NCI-H128 (cell line): Measurements from ENCODE around the gene HCN2.

Experiments
- DNase-seq: peaks from one replicate; lab custom pipeline; 2025; ENCODE audit not compliant: unreplicated experiment; lab: John Stamatoyannopoulos, UW

Gene HCN2

GRCh38 chr19:651114-651818 lies 61.6 kb downstream of the HCN2 start:
- DNase-seq, result no peak

- DNase-seq, result no peak
These were observed 62.3 kb downstream of the HCN2 start for GRCh38 chr19:651991-652390.

- no peak for DNase-seq
These were observed 63.0 kb downstream of the HCN2 start for GRCh38 chr19:652467-653389.

- no peak for DNase-seq
These were observed 63.7 kb downstream of the HCN2 start for GRCh38 chr19:653425-653824.

- DNase-seq, result no peak
These were observed 66.0 kb downstream of the HCN2 start for GRCh38 chr19:655691-656090.

GRCh38 chr19:656751-657559 lies 67.3 kb downstream of the HCN2 start:
- DNase-seq, result no peak

DNA sequence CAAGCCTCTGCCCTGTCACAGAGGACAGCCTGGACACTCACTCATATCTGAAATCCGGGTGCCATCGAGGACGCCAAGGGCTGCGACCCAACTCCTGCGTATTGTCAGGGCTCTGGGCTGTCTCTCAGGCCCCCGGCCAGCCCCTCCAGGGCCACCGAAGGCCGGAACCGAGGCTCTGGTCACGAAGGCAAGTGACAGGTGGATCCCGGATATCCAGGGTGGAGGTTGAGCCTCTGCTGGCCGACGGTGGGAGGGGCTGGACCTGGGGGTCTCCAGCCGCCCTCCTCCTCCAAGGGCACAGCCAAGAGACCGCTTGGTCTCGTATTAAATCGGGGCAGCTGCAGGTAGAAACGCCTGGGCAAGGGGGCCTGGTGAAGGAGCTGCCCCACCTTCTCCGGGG lies 67.9 kb downstream of the HCN2 start:
- no peak for DNase-seq

GRCh38 chr19:658059-658839 lies 68.6 kb downstream of the HCN2 start:
- DNase-seq, result no peak

GRCh38 chr19:658916-659839 lies 69.5 kb downstream of the HCN2 start:
- no peak for DNase-seq

DNA sequence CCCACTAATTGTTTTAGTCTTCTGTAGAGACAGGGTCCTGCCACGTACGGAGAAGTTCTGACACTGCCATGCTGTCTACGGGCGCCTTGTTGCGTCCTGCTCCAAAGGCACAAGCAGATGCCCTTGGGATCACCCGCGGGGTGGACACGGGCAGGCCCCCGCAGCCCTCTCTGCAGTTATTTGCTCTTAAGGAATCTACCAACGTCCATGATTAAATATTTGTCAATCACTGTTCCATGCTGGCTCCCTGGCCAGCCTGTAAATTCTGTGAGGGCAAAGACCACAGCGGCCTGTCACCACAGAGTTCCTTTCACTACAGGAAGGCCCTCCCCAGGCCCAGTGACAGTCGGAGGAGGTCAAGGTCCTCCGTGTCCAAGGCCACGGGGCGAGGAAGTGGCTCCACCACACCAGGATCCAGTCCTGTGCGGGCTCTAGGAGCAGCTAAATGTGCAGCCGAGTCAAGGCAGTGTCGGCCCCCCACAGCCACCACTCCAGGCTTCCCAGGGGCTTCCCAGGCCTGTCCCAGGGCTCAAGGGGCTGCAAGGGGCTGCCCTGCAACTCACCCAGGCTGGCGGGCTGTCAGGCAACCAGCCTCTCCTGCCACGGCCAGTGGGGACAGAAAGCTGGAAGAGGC lies 71.2 kb downstream of the HCN2 start:
- no peak for DNase-seq

DNA sequence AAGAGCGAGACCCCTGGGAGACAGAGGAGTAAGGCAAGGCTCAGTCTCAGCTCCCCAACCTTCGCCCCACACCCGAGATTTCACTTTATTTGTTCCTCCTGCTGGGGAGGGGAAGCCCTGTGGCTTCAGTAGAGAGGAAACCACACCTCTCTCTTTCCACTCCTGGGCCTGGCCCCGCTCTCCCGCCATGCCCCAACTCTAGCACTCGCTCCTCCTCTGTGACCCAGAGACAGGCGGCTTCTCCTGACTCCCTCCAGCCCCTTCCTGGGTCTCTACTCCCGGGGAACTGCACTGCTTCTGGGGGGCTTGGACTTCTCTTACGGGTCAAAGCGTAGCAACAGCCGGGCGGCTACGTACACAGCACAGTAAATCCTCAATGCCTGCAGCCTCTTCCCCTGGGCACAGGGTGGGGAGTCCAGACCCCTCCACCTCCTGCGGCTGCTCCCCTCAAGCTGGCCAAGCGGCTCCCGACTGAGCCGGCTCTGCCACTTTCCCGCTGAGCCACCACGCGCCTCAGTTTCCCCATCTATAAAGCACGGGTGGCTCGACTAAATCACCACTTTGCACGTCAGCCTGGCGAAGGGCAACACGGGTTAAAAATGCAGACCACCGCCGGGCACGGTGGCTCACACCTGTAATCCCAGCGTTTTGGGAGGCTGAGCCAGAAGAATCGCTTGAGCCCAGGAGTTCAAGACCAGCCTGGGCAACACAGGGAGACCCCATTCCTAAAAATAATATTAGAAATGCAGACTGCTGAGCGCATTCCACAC lies 71.9 kb downstream of the HCN2 start:
- no peak for DNase-seq

- DNase-seq, result no peak
These were observed 72.7 kb downstream of the HCN2 start for GRCh38 chr19:662207-662961.

DNA sequence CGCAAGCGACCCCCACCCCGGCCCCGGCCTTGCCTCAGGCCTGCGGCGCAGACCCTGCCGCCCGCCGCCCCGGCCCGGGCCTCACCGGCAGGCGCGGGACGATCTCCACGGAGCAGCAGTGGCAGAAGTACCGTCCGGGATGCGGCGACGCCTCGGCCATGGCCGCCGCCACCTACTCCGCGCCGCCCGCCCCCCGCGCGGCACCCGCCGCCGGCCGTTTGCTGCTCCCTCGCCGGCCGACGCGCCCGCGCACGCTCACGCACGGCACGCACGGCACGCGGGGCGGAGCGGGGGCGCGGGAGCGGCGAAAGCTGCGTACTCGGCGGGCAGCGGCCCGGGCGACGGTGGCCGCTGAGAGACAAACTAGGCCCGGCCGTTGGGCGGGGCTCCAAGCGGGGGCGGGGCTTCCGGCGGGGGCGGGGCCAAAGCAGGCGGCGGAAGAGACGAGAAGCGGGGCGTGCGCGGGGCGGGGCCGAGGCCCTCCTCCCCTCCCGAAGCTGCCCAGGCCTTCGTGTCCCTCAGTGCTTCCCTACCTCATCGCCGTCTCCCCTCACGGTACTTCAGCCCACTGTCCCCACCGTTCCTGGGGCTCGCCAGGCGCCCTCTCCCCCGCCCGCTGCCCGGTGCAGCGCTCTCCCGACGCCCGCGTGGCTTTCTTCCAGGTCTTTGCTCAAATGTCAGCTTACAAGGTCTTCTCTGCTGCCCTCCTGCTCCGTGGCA lies 73.4 kb downstream of the HCN2 start, which contains the start of gene RNF126:
Gene RNF126, minus strand, starts transcription at position 253 of the 720 bp plus-strand sequence. Its CDS starts 93 bp downstream, at position 160.
- peak; percentile 79 for DNase-seq

DNA sequence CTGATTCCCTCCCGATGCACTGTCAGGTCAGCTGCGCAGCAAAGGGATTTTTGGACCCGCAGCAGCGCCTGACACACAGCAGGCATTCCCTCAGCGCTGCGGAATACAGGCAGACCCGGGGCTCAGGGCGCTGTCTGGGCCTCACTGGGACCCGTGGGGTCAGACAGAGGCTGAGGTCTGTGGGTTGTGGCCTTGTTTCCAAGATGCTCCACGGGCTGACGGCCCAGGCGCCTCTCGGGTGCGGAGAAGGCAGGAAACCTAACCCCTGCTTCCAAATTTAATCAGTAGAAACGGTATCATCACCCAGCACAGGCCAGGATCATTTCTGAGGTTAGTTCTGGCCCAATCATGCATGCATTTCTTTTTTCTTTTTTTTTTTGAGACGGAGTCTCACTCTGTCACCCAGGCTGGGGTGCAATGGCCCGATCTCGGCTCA lies 74.0 kb downstream of the HCN2 start:
- DNase-seq, result no peak

DNA sequence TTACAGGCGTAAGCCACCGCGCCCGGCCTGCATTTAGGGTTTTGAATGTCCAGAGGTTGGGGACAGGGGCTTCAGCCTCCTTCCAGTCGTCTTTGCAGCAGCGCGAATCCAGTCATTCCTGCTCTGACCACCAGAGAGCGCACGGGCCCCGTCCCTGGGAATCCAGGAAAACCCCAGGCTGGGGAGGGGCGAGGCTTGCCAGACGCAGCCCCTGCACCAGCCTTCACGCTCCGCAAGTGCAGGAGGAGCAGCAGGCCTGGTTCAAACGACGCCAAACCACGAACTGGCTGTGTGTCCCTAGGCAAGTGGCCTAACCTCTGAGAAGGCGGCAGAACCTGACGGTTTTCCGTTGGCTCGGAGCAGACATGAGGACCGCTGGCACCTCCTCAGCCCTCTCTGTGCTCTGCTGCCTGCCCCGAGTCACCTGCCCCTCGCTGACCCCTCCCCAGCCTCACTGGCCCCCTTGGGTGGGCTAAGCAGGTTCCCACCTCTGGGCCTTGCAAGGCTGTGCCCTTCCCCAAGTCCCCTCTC lies 75.3 kb downstream of the HCN2 start:
- peak; percentile 71 for DNase-seq
